A549 (cell line): ENCODE results near the gene EIF5AL1.

Experiments
- MAFK ChIP-seq: fragments of 450-650 bp; IDR thresholded peaks from 2 replicates; pipeline ENCODE4 v1.6.1; 2014; ENCODE audit not compliant: partially characterized antibody
- POLR2A ChIP-seq: IDR thresholded peaks from 2 replicates; pipeline ENCODE4 v1.6.1; 2012; ENCODE audit warnings: mild to moderate bottlenecking, low read length
- TP53 ChIP-seq: fragments of 250-450 bp; sonication (Bioruptor Pico); IDR thresholded peaks from 2 replicates; pipeline ENCODE4 v1.5.0; 2021; ENCODE audit warnings: mild to moderate bottlenecking, moderate library complexity
- TF ChIP-seq, protein P1 (sequence below): IDR thresholded peaks from 2 replicates; pipeline ENCODE4 v1.6.1; 2012
- TF ChIP-seq, protein P2 (sequence below): fragments of >200 bp; sonication (Bioruptor Twin); formaldehyde crosslinking; IDR thresholded peaks from 3 replicates; pipeline ENCODE4 v1.5.1; 2016

DNA sequence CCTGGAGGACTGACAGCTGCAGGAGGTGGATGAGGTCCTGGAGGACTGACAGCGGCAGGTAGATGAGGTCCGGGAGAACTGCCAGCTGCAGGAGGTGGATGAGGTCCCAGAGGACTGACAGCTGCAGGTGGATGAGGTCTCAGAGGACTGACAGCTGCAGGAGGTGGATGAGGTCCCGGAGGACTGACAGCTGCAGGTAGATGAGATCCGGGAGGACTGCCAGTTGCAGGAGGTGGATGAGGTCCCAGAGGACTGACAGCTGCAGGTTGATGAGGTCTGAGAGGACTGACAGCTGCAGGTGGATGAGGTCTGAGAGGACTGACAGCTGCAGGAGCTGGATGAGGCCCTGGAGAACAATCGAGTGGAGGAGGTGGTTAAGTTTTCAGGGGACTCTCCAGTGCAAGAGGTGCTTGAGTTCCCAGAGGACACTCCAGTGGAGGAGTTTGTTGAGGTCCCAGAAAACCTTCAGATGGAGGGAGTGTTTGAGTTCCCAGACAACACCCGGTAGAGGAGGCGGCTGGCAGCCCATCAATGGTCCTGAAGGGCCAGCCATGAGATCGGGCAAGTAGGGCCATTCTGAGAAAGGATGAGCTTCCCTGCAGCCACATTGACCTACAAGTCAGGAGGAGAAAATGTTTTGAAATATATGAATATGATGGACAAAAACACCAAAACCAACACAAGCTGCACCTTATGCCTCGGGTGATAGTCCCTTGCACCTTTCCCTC, 4.7 kb upstream of the EIF5AL1 start:
- TF ChIP-seq, protein P1, sequence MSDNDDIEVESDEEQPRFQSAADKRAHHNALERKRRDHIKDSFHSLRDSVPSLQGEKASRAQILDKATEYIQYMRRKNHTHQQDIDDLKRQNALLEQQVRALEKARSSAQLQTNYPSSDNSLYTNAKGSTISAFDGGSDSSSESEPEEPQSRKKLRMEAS = no peak
- TF ChIP-seq, protein P2, sequence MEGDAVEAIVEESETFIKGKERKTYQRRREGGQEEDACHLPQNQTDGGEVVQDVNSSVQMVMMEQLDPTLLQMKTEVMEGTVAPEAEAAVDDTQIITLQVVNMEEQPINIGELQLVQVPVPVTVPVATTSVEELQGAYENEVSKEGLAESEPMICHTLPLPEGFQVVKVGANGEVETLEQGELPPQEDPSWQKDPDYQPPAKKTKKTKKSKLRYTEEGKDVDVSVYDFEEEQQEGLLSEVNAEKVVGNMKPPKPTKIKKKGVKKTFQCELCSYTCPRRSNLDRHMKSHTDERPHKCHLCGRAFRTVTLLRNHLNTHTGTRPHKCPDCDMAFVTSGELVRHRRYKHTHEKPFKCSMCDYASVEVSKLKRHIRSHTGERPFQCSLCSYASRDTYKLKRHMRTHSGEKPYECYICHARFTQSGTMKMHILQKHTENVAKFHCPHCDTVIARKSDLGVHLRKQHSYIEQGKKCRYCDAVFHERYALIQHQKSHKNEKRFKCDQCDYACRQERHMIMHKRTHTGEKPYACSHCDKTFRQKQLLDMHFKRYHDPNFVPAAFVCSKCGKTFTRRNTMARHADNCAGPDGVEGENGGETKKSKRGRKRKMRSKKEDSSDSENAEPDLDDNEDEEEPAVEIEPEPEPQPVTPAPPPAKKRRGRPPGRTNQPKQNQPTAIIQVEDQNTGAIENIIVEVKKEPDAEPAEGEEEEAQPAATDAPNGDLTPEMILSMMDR = no peak
- TF ChIP-seq MAFK (no peak), POLR2A (no peak), TP53 (CRISPR knock-in tag) (no peak)
